ENCODE data around the gene PLOD1.
"Not testable (repeated sequence)": the region's sequence is repeated elsewhere in the genome, so short reads cannot be mapped to it uniquely, and the experiment has no call there.

The PLOD1 gene

DNA sequence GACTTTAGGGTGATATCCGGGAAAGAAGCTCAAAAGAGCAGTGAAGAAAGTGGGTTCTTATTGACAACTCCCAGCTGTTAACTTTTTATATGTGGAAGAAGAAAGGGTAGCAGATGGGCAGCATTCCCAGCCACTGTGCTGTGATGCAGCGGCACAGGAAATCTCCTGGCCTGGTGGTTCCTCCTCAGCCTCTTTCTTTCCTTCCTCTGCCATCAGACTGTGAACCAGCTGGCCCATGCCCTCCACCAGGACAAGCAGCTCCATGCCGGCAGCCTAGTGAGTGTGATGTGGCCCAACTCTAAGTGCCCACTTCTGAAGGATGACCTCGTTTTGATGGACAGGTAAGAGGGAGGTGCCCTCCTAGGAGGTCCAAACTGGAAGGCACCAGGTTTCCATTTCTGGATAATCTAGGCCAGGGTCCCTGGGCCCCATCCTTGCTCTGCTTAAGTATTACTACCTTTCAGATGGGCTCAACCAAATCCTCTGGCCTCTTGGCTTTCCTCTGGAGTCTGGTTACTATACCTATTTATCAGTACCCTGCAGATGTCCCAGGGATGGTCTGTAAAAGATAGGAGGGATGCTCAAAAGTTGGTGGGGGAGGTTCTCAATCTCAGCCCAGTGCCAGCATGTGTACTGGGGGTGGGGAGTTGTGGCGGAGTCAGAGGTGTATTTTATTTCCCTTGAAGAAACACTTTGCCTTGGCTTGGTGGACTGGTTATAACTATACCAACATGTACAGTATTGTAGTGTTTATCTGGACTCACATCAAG, 62.7 kb downstream of the PLOD1 start:
- H3K27me3 ChIP-seq (ENCODE audit: control insufficient read depth, insufficient read depth, low read length): no peaks in the 10 kb centered on the region
- H3K36me3 ChIP-seq (ENCODE audit: control insufficient read depth, insufficient read depth, low read length): peaks cover 79% of the 10 kb centered on the region

DNA sequence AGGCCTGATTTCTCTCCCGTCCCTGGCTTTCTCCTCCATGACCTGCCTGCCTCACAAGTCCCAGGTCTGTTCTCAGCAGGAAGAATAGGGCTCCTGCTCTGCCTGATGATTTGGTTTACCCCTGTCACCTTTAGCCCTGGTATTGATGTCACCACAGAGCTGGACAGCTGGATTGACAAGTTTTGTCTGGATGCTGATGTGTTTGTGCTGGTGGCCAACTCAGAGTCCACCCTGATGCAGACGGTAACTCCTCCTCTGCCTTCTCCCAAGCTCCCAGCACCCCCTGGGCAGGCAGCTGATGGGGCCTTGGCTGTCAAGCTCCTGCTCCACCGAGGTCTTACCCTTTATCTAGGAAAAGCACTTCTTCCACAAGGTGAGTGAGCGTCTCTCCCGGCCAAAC, 64.1 kb downstream of the PLOD1 start:
- H3K36me3 ChIP-seq (ENCODE audit: control insufficient read depth, insufficient read depth, low read length): peaks cover 81% of the 10 kb centered on the region
- no peak overlapping the region for H3K27ac ChIP-seq (ENCODE audit: low read depth, low read length)
- H3K9me3 ChIP-seq (ENCODE audit: control insufficient read depth, insufficient read depth, low read depth, low read length): no peaks in the 10 kb centered on the region
- no peaks in the 10 kb centered on the region for H3K4me1 ChIP-seq (ENCODE audit: control insufficient read depth, insufficient read depth, low read length)
- no peak overlapping the region for H3K9ac ChIP-seq (ENCODE audit: low read length)
- H3K27me3 ChIP-seq (ENCODE audit: control insufficient read depth, insufficient read depth, low read length): no peaks in the 10 kb centered on the region
- no peak overlapping the region for H3K4me3 ChIP-seq (ENCODE audit: low read depth, low read length)

More for the DNA sequence above, 62.7 kb downstream of the PLOD1 start:
- no peaks in the 10 kb centered on the region for H3K4me1 ChIP-seq (ENCODE audit: control insufficient read depth, insufficient read depth, low read length)
- H3K9me3 ChIP-seq (ENCODE audit: control insufficient read depth, insufficient read depth, low read depth, low read length): no peaks in the 10 kb centered on the region
- H3K9ac ChIP-seq (ENCODE audit: low read length): no peak overlapping the region
- no peak overlapping the region for H3K4me3 ChIP-seq (ENCODE audit: low read depth, low read length)
- H3K27ac ChIP-seq (ENCODE audit: low read depth, low read length): no peak overlapping the region

DNA sequence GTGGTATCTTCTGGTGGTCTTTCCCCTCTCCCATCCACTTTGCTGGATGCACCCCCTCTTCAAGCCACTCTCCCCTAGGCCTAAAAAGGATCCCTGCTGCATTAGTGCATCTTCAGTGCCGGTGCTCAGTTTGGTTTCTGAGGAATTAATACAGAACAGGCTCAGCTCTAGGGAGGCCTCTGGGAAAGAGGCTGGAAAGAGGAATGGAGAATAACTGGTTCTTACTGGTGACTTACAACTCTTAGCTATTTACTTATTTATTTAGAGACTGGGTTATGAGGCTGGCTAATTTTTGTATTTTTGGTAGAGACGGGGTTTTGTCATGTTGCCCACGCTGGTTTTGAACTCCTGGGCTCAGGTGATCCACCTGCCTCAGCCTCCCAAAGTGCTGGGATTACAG, 64.7 kb downstream of the PLOD1 start:
- Histone ChIP-seq H3K9ac (ENCODE audit: low read length) (no peak overlapping the region), H3K27ac (ENCODE audit: low read depth, low read length) (no peak overlapping the region), H3K4me1 (ENCODE audit: control insufficient read depth, insufficient read depth, low read length) (no peaks in the 10 kb centered on the region), H3K9me3 (ENCODE audit: control insufficient read depth, insufficient read depth, low read depth, low read length) (no peaks in the 10 kb centered on the region), H3K4me3 (ENCODE audit: low read depth, low read length) (no peak overlapping the region), H3K27me3 (ENCODE audit: control insufficient read depth, insufficient read depth, low read length) (no peaks in the 10 kb centered on the region), H3K36me3 (ENCODE audit: control insufficient read depth, insufficient read depth, low read length) (peaks cover 82% of the 10 kb centered on the region)

DNA sequence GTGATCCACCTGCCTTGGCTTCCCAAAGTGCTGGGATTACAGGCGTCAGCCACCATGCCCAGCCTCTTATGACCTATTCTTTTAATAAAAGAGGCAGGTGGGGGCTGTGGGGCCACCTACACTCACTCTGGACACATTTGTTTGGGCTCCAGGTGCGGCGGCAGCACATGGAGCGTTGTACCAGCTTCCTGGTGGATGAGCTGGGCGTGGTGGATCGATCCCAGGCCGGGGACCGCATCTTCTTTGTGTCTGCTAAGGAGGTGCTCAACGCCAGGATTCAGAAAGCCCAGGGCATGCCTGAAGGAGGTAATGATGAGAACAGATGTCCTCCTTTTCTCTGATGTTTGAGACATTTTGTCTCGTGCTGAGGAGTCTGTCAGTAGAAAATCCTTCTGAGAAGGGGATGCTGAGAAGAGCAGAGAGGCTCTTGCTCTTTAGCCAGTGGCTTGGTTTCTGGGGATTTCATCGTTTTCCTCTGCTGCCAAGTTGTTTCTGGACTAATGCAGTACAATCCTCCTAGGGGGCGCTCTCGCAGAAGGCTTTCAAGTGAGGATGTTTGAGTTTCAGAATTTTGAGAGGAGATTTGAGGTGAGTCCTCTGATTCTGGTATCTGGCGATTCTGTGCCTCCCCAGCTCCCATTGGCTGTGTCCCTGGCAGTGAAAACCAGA, 66.9 kb downstream of the PLOD1 start:
- no peak overlapping the region for H3K9ac ChIP-seq (ENCODE audit: low read length)

DNA sequence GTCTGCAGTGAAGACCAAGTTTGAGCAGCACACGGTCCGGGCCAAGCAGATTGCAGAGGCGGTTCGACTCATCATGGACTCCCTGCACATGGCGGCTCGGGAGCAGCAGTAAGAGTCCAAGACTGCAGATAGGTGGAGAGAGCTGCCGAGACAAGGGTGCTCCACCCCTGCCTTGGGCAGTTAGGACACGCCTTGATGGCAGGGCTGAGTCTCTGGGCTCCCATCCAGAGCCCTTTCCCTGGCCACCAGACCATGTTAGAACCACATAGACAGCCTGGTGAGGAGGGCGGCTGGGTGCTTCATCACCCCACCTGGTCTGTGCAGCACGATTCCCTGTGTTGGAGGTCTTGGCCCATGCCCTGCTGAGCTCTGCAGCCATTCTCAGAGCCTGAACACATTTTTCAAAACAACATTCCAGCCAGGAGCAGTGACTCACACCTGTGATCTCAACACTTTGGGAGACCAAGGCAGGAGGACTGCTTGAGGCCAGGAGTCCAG, 67.5 kb downstream of the PLOD1 start:
- Histone ChIP-seq H3K9me3 (ENCODE audit: control insufficient read depth, insufficient read depth, low read depth, low read length) (no peaks in the 10 kb centered on the region), H3K36me3 (ENCODE audit: control insufficient read depth, insufficient read depth, low read length) (peaks cover 84% of the 10 kb centered on the region), H3K27ac (ENCODE audit: low read depth, low read length) (no peak overlapping the region), H3K4me1 (ENCODE audit: control insufficient read depth, insufficient read depth, low read length) (no peaks in the 10 kb centered on the region), H3K4me3 (ENCODE audit: low read depth, low read length) (no peak overlapping the region), H3K27me3 (ENCODE audit: control insufficient read depth, insufficient read depth, low read length) (no peaks in the 10 kb centered on the region), H3K9ac (ENCODE audit: low read length) (no peak overlapping the region)

More for the DNA sequence above, 66.9 kb downstream of the PLOD1 start:
- Histone ChIP-seq H3K4me1 (ENCODE audit: control insufficient read depth, insufficient read depth, low read length) (no peaks in the 10 kb centered on the region), H3K9me3 (ENCODE audit: control insufficient read depth, insufficient read depth, low read depth, low read length) (no peaks in the 10 kb centered on the region), H3K36me3 (ENCODE audit: control insufficient read depth, insufficient read depth, low read length) (peaks cover 84% of the 10 kb centered on the region), H3K27ac (ENCODE audit: low read depth, low read length) (no peak overlapping the region), H3K27me3 (ENCODE audit: control insufficient read depth, insufficient read depth, low read length) (no peaks in the 10 kb centered on the region), H3K4me3 (ENCODE audit: low read depth, low read length) (no peak overlapping the region)

DNA sequence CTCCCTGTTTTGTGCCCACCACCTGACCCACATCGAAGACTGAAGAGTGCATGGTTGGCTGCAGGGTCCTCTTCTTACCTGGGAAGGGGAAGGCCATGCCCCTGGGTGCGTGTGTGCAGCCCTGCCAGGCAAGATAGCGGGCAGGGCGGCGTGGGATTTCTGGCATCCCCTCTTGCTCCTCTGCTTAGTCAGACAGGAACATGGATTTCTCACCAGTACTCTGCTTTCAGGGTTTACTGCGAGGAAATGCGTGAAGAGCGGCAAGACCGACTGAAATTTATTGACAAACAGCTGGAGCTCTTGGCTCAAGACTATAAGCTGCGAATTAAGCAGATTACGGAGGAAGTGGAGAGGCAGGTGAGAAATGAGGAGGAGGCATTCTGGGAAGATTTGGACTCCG, 69.2 kb downstream of the PLOD1 start:
- Histone ChIP-seq H3K27me3 (ENCODE audit: control insufficient read depth, insufficient read depth, low read length) (no peaks in the 10 kb centered on the region), H3K4me3 (ENCODE audit: low read depth, low read length) (no peak overlapping the region), H3K27ac (ENCODE audit: low read depth, low read length) (no peak overlapping the region), H3K9me3 (ENCODE audit: control insufficient read depth, insufficient read depth, low read depth, low read length) (no peaks in the 10 kb centered on the region), H3K4me1 (ENCODE audit: control insufficient read depth, insufficient read depth, low read length) (no peaks in the 10 kb centered on the region), H3K9ac (ENCODE audit: low read length) (no peak overlapping the region), H3K36me3 (ENCODE audit: control insufficient read depth, insufficient read depth, low read length) (peaks cover 79% of the 10 kb centered on the region)

DNA sequence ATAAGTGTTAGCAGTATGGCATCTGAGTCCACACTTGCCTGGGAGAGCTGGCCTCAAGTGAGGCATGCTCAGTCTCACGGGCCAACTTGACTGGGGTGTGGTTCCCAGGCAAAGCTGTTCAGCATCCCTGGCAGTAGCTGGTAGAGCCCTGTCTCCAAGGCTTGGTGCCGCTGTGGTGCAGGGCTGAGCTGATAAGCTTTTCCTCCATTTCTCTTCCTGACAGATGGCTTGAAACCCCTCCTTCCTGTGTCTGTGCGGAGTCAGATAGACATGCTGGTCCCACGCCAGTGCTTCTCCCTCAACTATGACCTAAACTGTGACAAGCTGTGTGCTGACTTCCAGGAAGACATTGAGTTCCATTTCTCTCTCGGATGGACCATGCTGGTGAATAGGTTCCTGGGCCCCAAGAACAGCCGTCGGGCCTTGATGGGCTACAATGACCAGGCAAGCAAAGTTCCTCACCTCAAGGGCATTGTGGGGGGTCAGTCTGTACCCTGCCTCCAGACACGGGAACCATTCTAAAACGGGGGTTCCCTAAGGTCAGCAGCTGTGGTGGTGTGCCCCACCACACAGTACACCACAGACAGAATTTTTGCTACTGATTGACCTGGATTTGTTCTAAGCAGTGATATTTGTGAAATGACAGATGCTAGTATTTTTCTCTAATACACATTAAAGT, 71.1 kb downstream of the PLOD1 start:
- Histone ChIP-seq H3K27ac (ENCODE audit: low read depth, low read length) (no peak overlapping the region), H3K36me3 (ENCODE audit: control insufficient read depth, insufficient read depth, low read length) (peaks cover 83% of the 10 kb centered on the region), H3K9ac (ENCODE audit: low read length) (no peak overlapping the region), H3K27me3 (ENCODE audit: control insufficient read depth, insufficient read depth, low read length) (no peaks in the 10 kb centered on the region), H3K4me3 (ENCODE audit: low read depth, low read length) (no peak overlapping the region), H3K9me3 (ENCODE audit: control insufficient read depth, insufficient read depth, low read depth, low read length) (no peaks in the 10 kb centered on the region), H3K4me1 (ENCODE audit: control insufficient read depth, insufficient read depth, low read length) (no peaks in the 10 kb centered on the region)

DNA sequence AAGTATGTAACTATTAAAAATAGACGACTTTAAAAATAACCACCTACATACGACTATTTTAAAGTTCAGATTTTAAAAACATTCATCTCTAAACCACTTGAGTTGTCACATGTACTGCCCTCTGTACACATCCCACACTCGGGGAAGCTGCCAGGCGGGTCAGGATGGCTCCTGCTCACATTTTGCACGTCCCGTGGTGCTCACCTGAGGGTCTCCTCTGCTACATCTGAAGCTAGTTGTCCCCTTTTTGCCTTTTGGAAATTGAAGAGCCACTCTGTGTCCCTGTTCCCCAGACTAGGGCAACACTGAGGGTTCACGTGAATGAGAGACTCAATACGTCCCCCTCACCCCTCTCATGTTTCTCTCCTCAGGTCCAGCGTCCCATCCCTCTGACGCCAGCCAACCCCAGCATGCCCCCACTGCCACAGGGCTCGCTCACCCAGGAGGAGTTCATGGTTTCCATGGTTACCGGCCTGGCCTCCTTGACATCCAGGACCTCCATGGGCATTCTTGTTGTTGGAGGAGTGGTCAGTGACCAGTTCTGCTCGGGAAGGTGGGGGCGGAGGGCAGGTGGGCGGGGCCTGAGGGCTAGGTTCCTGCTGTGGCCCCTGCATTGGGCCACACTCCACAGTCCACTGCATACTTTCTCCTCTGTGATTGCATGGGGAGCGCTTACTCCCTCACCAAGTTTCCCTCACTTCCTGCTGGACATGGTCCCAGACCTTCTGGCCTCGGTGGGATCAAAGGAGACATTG, 71.8 kb downstream of the PLOD1 start:
- no peaks in the 10 kb centered on the region for H3K4me1 ChIP-seq (ENCODE audit: control insufficient read depth, insufficient read depth, low read length)
- H3K9me3 ChIP-seq (ENCODE audit: control insufficient read depth, insufficient read depth, low read depth, low read length): no peaks in the 10 kb centered on the region
- H3K9ac ChIP-seq (ENCODE audit: low read length): no peak overlapping the region
- H3K36me3 ChIP-seq (ENCODE audit: control insufficient read depth, insufficient read depth, low read length): peaks cover 85% of the 10 kb centered on the region
- no peaks in the 10 kb centered on the region for H3K27me3 ChIP-seq (ENCODE audit: control insufficient read depth, insufficient read depth, low read length)
- H3K4me3 ChIP-seq (ENCODE audit: low read depth, low read length): no peak overlapping the region
- no peak overlapping the region for H3K27ac ChIP-seq (ENCODE audit: low read depth, low read length)

DNA sequence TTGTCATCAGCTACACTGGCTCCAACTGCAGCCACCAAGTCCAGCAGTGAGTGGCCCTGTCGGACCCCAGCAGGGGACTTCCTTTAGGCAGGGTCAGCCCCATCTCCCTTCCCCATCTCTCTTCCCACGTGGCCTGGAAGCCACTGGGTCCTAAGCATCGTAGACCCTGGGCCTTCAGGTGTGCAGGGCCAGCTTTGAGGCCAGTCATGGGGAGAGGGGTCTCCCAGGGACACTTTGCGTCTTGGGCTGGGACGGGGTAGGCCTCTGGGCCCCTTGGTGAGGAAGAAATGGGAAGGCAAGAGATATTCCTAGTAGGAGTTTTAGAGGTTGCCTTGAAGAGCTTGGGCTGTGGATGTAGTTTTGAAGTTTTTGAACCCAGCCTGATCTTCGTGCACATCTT, 72.7 kb downstream of the PLOD1 start:
- no peak overlapping the region for H3K9ac ChIP-seq (ENCODE audit: low read length)
- peaks cover 85% of the 10 kb centered on the region for H3K36me3 ChIP-seq (ENCODE audit: control insufficient read depth, insufficient read depth, low read length)
- no peaks in the 10 kb centered on the region for H3K27me3 ChIP-seq (ENCODE audit: control insufficient read depth, insufficient read depth, low read length)
- no peaks in the 10 kb centered on the region for H3K9me3 ChIP-seq (ENCODE audit: control insufficient read depth, insufficient read depth, low read depth, low read length)
- H3K27ac ChIP-seq (ENCODE audit: low read depth, low read length): no peak overlapping the region
- no peaks in the 10 kb centered on the region for H3K4me1 ChIP-seq (ENCODE audit: control insufficient read depth, insufficient read depth, low read length)
- no peak overlapping the region for H3K4me3 ChIP-seq (ENCODE audit: low read depth, low read length)

DNA sequence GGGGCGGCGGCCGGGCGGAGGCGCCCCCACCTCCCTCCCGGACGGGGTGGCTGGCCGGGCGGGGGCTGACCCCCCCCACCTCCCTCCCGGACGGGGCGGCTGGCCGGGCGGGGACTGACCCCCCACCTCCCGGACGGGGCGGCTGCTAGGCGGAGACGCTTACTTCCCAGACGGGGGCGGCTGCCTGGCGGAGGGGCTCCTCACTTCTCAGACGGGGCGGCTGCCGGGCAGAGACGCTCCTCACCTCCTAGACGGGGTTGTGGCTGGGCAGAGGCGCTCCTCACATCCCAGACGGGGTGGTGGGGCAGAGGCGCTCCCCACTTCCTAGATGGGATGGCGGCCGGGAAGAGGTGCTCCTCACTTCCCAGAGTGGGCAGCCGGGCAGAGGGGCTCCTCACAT, 73.8 kb downstream of the PLOD1 start:
- not testable (repeated sequence) for H3K4me1 ChIP-seq (ENCODE audit: control insufficient read depth, insufficient read depth, low read length); H3K4me3 ChIP-seq (ENCODE audit: low read depth, low read length); H3K27ac ChIP-seq (ENCODE audit: low read depth, low read length); H3K9ac ChIP-seq (ENCODE audit: low read length); H3K9me3 ChIP-seq (ENCODE audit: control insufficient read depth, insufficient read depth, low read depth, low read length); H3K27me3 ChIP-seq (ENCODE audit: control insufficient read depth, insufficient read depth, low read length)
- H3K36me3 ChIP-seq (ENCODE audit: control insufficient read depth, insufficient read depth, low read length): peaks cover 84% of the 10 kb centered on the region
